Ovary (tissue), 3 donors: Measurements from ENCODE around the gene CNKSR3.

Source experiments
- CTCF ChIP-seq, 3 donors: fragments of 450-650 bp in 2 of 3; fragments of 200-600 bp in 1 of 3; IDR thresholded peaks; one replicate each; pipeline versions ENCODE4 v1.5.1 to v1.8.0; 2016 to 2022; ENCODE audit warnings: antibody characterized with exemption in 3 of 3, mild to moderate bottlenecking in 1 of 3
- EP300 ChIP-seq: sonication (generic); formaldehyde crosslinking; IDR thresholded peaks from one replicate; pipeline ENCODE4 v1.6.1; 2017; ENCODE audit warnings: antibody characterized with exemption
- POLR2A ChIP-seq: fragments of 450-650 bp; IDR thresholded peaks from one replicate; pipeline ENCODE4 v1.6.1; 2017; ENCODE audit warnings: antibody characterized with exemption, mild to moderate bottlenecking, moderate library complexity
- donor health status: DM: no; HTN: no; CAD: no.

GRCh38 chr6:154491567-154492470 lies 18.7 kb downstream of the CNKSR3 start:
- no peak for TF ChIP-seq POLR2A
- TF ChIP-seq CTCF (IDR thresholded peaks at IDR 0.05), result no peak
- TF ChIP-seq EP300, result no peak
